Tibial artery (tissue), 4 donors: ENCODE results near the gene PALLD.
A peak's percentile ranks its signal among the peaks of the same experiment; 100 is the strongest.

ENCODE experiments used
- DNase-seq, 2 donors: peaks; one replicate each; pipeline ENCODE4 v3.0.0-alpha.2; 2019
- H3K27ac ChIP-seq, 2 donors: fragments of 200-600 bp; sonication (generic) in 1 of 2; 1 replicate in 1 of 2; 2 replicates in 1 of 2; pipeline ENCODE4 v1.5.1; 2018 to 2019; ENCODE audit warnings: mild to moderate bottlenecking in 1 of 2
- H3K27me3 ChIP-seq, 2 donors: fragments of 200-600 bp; sonication (generic) in 1 of 2; one replicate each; pipeline versions ENCODE4 v1.5.1 to v1.6.0; 2016 to 2019
- H3K36me3 ChIP-seq, 3 donors: fragments of 200-600 bp; sonication (generic) in 2 of 3; one replicate each; pipeline ENCODE4 v1.5.1; 2016 to 2019; ENCODE audit warnings: mild to moderate bottlenecking in 2 of 3
- H3K4me1 ChIP-seq, 4 donors: fragments of 200-600 bp; sonication (generic) in 2 of 4; 1 replicate in 3 of 4; 2 replicates in 1 of 4; pipeline ENCODE4 v1.5.1; 2016 to 2019
- H3K4me3 ChIP-seq, 2 donors: fragments of 200-600 bp; sonication (generic) in 1 of 2; 1 replicate in 1 of 2; 2 replicates in 1 of 2; pipeline ENCODE4 v1.5.1; 2018 to 2019; ENCODE audit warnings: mild to moderate bottlenecking in 2 of 2
- H3K9me3 ChIP-seq, 3 donors: fragments of 200-600 bp; sonication (generic) in 1 of 3; one replicate each; pipeline ENCODE4 v1.5.1; 2016 to 2019
- CTCF ChIP-seq, 2 experiments: fragments of 200-600 bp in 1 of 2; fragments of 450-650 bp in 1 of 2; IDR thresholded peaks; one replicate each; pipeline ENCODE4 v1.5.1; 2017 to 2019; ENCODE audit warnings: antibody characterized with exemption in 2 of 2, mild to moderate bottlenecking in 1 of 2, moderate library complexity in 1 of 2
- intact Hi-C: fragments of 100-400 bp; cut with DNase I; formaldehyde crosslinking; loops from one replicate; pipeline ENCODE4 v1.15.0; 2023; ENCODE audit warnings: low total_unique reads

The PALLD gene

GRCh38 chr4:168852933-168853713 lies 356.3 kb downstream of the PALLD start:
- Histone ChIP-seq H3K4me1 (peaks cover 0 to 100% (median 75%) of the 10 kb centered on the region in 4 donors), H3K27me3 (no peaks in the 10 kb centered on the region), H3K27ac (peak overlapping the region; percentile 88 to 98), H3K4me3 (no peak overlapping the region), H3K36me3 (peaks cover 0 to 21% (median 5%) of the 10 kb centered on the region in 3 donors), H3K9me3 (no peaks in the 10 kb centered on the region)
- intact Hi-C loops = no loop called here
- TF ChIP-seq CTCF (IDR thresholded peaks at IDR 0.05) = no peak
- no peak for DNase-seq

- H3K4me1 ChIP-seq = peaks cover 0 to 100% (median 75%) of the 10 kb centered on the region in 4 donors
- no peaks in the 10 kb centered on the region for H3K9me3 ChIP-seq
- no peak for TF ChIP-seq CTCF (IDR thresholded peaks at IDR 0.05)
- peak overlapping the region; percentile 88 to 98 for H3K27ac ChIP-seq
- H3K36me3 ChIP-seq = peaks cover 0 to 21% (median 5%) of the 10 kb centered on the region in 3 donors
- intact Hi-C loops = no loop called here
- no peaks in the 10 kb centered on the region for H3K27me3 ChIP-seq
- no peak overlapping the region for H3K4me3 ChIP-seq
- no peak for DNase-seq
These were observed 356.9 kb downstream of the PALLD start for GRCh38 chr4:168853770-168854169.

GRCh38 chr4:168854350-168854921 lies 357.6 kb downstream of the PALLD start:
- Histone ChIP-seq H3K36me3 (peaks cover 0 to 21% (median 5%) of the 10 kb centered on the region in 3 donors), H3K4me1 (peaks cover 0 to 100% (median 74%) of the 10 kb centered on the region in 4 donors), H3K4me3 (peak overlapping the region in 1 of 2 donors; percentile 3), H3K27ac (peak overlapping the region; percentile 88 to 98), H3K9me3 (no peaks in the 10 kb centered on the region), H3K27me3 (no peaks in the 10 kb centered on the region)
- TF ChIP-seq CTCF (IDR thresholded peaks at IDR 0.05) = no peak
- DNase-seq = no peak
- intact Hi-C loops = no loop called here

- Histone ChIP-seq H3K4me3 (no peak overlapping the region), H3K36me3 (peaks cover 0 to 21% (median 5%) of the 10 kb centered on the region in 3 donors), H3K27me3 (no peaks in the 10 kb centered on the region), H3K4me1 (peaks cover 0 to 100% (median 74%) of the 10 kb centered on the region in 4 donors), H3K9me3 (no peaks in the 10 kb centered on the region), H3K27ac (peak overlapping the region; percentile 88 to 98)
- intact Hi-C loops = no loop called here
- no peak for TF ChIP-seq CTCF (IDR thresholded peaks at IDR 0.05)
- no peak for DNase-seq
These were observed 359.5 kb downstream of the PALLD start for GRCh38 chr4:168856312-168856711.

GRCh38 chr4:168857009-168857408 lies 360.2 kb downstream of the PALLD start:
- Histone ChIP-seq H3K27me3 (no peaks in the 10 kb centered on the region), H3K4me1 (peaks cover 0 to 100% (median 72%) of the 10 kb centered on the region in 4 donors), H3K27ac (peak overlapping the region; percentile 88 to 98), H3K9me3 (no peaks in the 10 kb centered on the region), H3K4me3 (no peak overlapping the region), H3K36me3 (peaks cover 0 to 17% (median 5%) of the 10 kb centered on the region in 3 donors)
- DNase-seq = no peak
- intact Hi-C loops = no loop called here
- TF ChIP-seq CTCF (IDR thresholded peaks at IDR 0.05) = no peak
